G401.6 (cell line): ENCODE results near the gene AKT2.

Source experiments
- FAIRE-seq: peaks from 2 replicates; lab custom pipeline; 2012; peaks lifted over from hg19 to GRCh38; lab: Jason Lieb, UNC

The AKT2 gene

GRCh38 chr19:40252395-40252794 lies 32.8 kb downstream of the AKT2 start:
- no peak for FAIRE-seq

GRCh38 chr19:40251991-40252390 lies 33.2 kb downstream of the AKT2 start:
- FAIRE-seq, result no peak

GRCh38 chr19:40251244-40251643 lies 33.9 kb downstream of the AKT2 start:
- FAIRE-seq, result no peak

- FAIRE-seq, result no peak
These were observed 35.4 kb downstream of the AKT2 start for GRCh38 chr19:40249781-40250180.

- no peak for FAIRE-seq
These were observed 35.9 kb downstream of the AKT2 start for GRCh38 chr19:40249201-40249600.

GRCh38 chr19:40247735-40248262 lies 37.3 kb downstream of the AKT2 start:
- no peak for FAIRE-seq

GRCh38 chr19:40247178-40247577 lies 38.0 kb downstream of the AKT2 start:
- FAIRE-seq, result no peak

GRCh38 chr19:40246292-40247073 lies 38.7 kb downstream of the AKT2 start:
- FAIRE-seq, result no peak

- FAIRE-seq, result no peak
These were observed 39.5 kb downstream of the AKT2 start for GRCh38 chr19:40245506-40246128.

- no peak for FAIRE-seq
These were observed 40.4 kb downstream of the AKT2 start for GRCh38 chr19:40244579-40245317.

GRCh38 chr19:40243181-40243580 lies 42.0 kb downstream of the AKT2 start:
- FAIRE-seq, result no peak

- no peak for FAIRE-seq
These were observed 42.7 kb downstream of the AKT2 start for GRCh38 chr19:40242480-40242879.

- FAIRE-seq, result no peak
These were observed 43.2 kb downstream of the AKT2 start for GRCh38 chr19:40241809-40242384.

- no peak for FAIRE-seq
These were observed 43.9 kb downstream of the AKT2 start for GRCh38 chr19:40241125-40241808.

- FAIRE-seq, result no peak
These were observed 44.8 kb downstream of the AKT2 start for GRCh38 chr19:40240332-40240731.

- FAIRE-seq, result no peak
These were observed 45.5 kb downstream of the AKT2 start for GRCh38 chr19:40239415-40240226.

- no peak for FAIRE-seq
These were observed 46.4 kb downstream of the AKT2 start for GRCh38 chr19:40238775-40239174.

- no peak for FAIRE-seq
These were observed 47.4 kb downstream of the AKT2 start for GRCh38 chr19:40237791-40238190.

- no peak for FAIRE-seq
These were observed 48.8 kb downstream of the AKT2 start for GRCh38 chr19:40236366-40236765.

GRCh38 chr19:40236026-40236355 lies 49.2 kb downstream of the AKT2 start:
- FAIRE-seq, result no peak
